Frontal cortex (tissue), 1 donor: Measurements from ENCODE around the gene CCNI2. TPM values are rescaled to one million over a fixed set of nuclear protein-coding genes. Genes with fewer than 3 reads are reported as not detected.

ENCODE experiments used
- total RNA-seq: library from RNA; depleted of rRNA; stranded (reverse); fragments of >200 nt; gene quantifications from one replicate; pipeline ENCODE4 v1.2.3, GENCODE V29; 2014

Gene CCNI2
- total RNA-seq, 1 donor from 2014 or later, result 1.6 TPM

Other genes with a start within 250 kb of the CCNI2 start
- not detected for gene IL5, start 203.9 kb upstream of the CCNI2 start, total RNA-seq
- 26.9 TPM for gene RAD50, start 190.4 kb upstream of the CCNI2 start, total RNA-seq
- gene IL13, start 89.3 kb upstream of the CCNI2 start, total RNA-seq, result not detected
- not detected for gene IL4, start 73.4 kb upstream of the CCNI2 start, total RNA-seq
- gene KIF3A, start 9.9 kb upstream of the CCNI2 start, total RNA-seq, result 95.8 TPM
- gene SEPTIN8, start 29.8 kb downstream of the CCNI2 start, total RNA-seq, result 28.1 TPM
- gene SOWAHA, start 65.9 kb downstream of the CCNI2 start, total RNA-seq, result 4.5 TPM
- 0.82 TPM for gene SHROOM1, start 83.2 kb downstream of the CCNI2 start, total RNA-seq
- 1.2 TPM for gene GDF9, start 119.0 kb downstream of the CCNI2 start, total RNA-seq
- gene UQCRQ, start 119.2 kb downstream of the CCNI2 start, total RNA-seq, result 75.8 TPM
- gene LEAP2, start 126.2 kb downstream of the CCNI2 start, total RNA-seq, result 1.2 TPM
- 62.4 TPM for gene AFF4, start 216.2 kb downstream of the CCNI2 start, total RNA-seq